ENCODE data around the gene SUSD2. TPM values are rescaled to one million over a fixed set of nuclear protein-coding genes. Genes with fewer than 3 reads are reported as not detected.

The SUSD2 gene
- total and polyA plus RNA-seq, 9 of the 15 experiments (the other 6 are each of a cell fraction or from before 2014, with no cell fraction given), result 0.01 to 0.16 (median 0.04) TPM; not detected in 4

- intact Hi-C loops (cut with micrococcal nuclease) (no loop called here), in situ Hi-C loops (cut with MboI) (no loop called here)
- 22% methylated on average over 2 of the region's 4 CpGs for WGBS (ENCODE audit: insufficient coverage, low coverage, missing lambda C conversion rate)
- FAIRE-seq (no peak), DNase-seq (ENCODE audit: extremely low read depth in 1 of 4, low spot score in 3 of 4) (no peak), ATAC-seq (no peak)
- Histone ChIP-seq H3K9ac (ENCODE audit: insufficient read depth in 1 of 2, low read depth in 2 of 2, low read length in 2 of 2) (no peak overlapping the region), H3K4me1 (replicated peaks in 1 of 2; ENCODE audit: control insufficient read depth in 2 of 2, insufficient read depth in 2 of 2, low read length in 2 of 2) (peaks cover 0 to 5% of the 10 kb centered on the region in 2 experiments; a peak in 2 of 5 replicates), H2AFZ (ENCODE audit: low read depth, low read length) (no peak overlapping the region), H3K36me3 (ENCODE audit: control insufficient read depth, insufficient read depth, low read length) (no peaks in the 10 kb centered on the region), H3K4me3 (no peak overlapping the region), H3K27me3 (ENCODE audit: control insufficient read depth in 2 of 2, insufficient read depth in 2 of 2, low read length in 2 of 2) (no peaks in the 10 kb centered on the region), H3K4me2 (ENCODE audit: insufficient read depth, low read length) (no peak overlapping the region), H4K20me1 (replicated peaks; ENCODE audit: control insufficient read depth, insufficient read depth, low read length) (no peaks in the 10 kb centered on the region), H3K27ac (ENCODE audit: extremely low read depth, low read depth, low read length) (no peak overlapping the region), H3K79me2 (ENCODE audit: control insufficient read depth, insufficient read depth, low read length) (no peaks in the 10 kb centered on the region), H3K9me1 (ENCODE audit: control insufficient read depth, insufficient read depth, low read length) (no peaks in the 10 kb centered on the region), H3K9me3 (replicated peaks; ENCODE audit: control insufficient read depth, insufficient read depth, low read depth, low read length) (no peaks in the 10 kb centered on the region)
- BruUV-seq (replicated peaks), result no TSS peak
- ChIA-PET CTCF (ENCODE audit: low intra/inter-chr PET ratio) (no interaction called here), POLR2A (no interaction called here)
- no peak for TF ChIP-seq MIER1 (IDR thresholded peaks at IDR 0.05; ENCODE audit: low read depth)
- no peak for TF ChIP-seq ZNF76 (CRISPR knock-in tag; IDR thresholded peaks at IDR 0.05; ENCODE audit: borderline replicate concordance)
- TF ChIP-seq ZMIZ1 (IDR thresholded peaks at IDR 0.05; ENCODE audit: low read depth in 2 of 2, low read length in 2 of 2), result no peak
- TF ChIP-seq, protein P1, sequence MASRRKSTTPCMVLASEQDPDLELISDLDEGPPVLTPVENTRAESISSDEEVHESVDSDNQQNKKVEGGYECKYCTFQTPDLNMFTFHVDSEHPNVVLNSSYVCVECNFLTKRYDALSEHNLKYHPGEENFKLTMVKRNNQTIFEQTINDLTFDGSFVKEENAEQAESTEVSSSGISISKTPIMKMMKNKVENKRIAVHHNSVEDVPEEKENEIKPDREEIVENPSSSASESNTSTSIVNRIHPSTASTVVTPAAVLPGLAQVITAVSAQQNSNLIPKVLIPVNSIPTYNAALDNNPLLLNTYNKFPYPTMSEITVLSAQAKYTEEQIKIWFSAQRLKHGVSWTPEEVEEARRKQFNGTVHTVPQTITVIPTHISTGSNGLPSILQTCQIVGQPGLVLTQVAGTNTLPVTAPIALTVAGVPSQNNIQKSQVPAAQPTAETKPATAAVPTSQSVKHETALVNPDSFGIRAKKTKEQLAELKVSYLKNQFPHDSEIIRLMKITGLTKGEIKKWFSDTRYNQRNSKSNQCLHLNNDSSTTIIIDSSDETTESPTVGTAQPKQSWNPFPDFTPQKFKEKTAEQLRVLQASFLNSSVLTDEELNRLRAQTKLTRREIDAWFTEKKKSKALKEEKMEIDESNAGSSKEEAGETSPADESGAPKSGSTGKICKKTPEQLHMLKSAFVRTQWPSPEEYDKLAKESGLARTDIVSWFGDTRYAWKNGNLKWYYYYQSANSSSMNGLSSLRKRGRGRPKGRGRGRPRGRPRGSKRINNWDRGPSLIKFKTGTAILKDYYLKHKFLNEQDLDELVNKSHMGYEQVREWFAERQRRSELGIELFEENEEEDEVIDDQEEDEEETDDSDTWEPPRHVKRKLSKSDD (conservative IDR thresholded peaks at IDR 0.05; ENCODE audit: low read length), result no peak
- no peak for TF ChIP-seq CC2D1A (IDR thresholded peaks at IDR 0.05)
- no peak for TF ChIP-seq TEAD1 (CRISPR knock-in tag; IDR thresholded peaks at IDR 0.05)
- TF ChIP-seq YBX1 (IDR thresholded peaks at IDR 0.05), result no peak
- TF ChIP-seq NCOA4 (IDR thresholded peaks at IDR 0.05; ENCODE audit: partially characterized antibody), result no peak
- TF ChIP-seq PHF20 (IDR thresholded peaks at IDR 0.05; ENCODE audit: partially characterized antibody), result no peak
- TF ChIP-seq MAX (CRISPR knock-in tag; IDR thresholded peaks at IDR 0.05), result no peak
Measured at GRCh38 chr22:24235315-24235714, 54.0 kb downstream of the SUSD2 start.
